NCI-H2081 (cell line): ENCODE measurements around the gene SPATA21.

Experiments
- DNase-seq, 2 experiments: peaks; one replicate each; lab custom pipeline; 2025; lab: John Stamatoyannopoulos, UW

Gene SPATA21

DNA sequence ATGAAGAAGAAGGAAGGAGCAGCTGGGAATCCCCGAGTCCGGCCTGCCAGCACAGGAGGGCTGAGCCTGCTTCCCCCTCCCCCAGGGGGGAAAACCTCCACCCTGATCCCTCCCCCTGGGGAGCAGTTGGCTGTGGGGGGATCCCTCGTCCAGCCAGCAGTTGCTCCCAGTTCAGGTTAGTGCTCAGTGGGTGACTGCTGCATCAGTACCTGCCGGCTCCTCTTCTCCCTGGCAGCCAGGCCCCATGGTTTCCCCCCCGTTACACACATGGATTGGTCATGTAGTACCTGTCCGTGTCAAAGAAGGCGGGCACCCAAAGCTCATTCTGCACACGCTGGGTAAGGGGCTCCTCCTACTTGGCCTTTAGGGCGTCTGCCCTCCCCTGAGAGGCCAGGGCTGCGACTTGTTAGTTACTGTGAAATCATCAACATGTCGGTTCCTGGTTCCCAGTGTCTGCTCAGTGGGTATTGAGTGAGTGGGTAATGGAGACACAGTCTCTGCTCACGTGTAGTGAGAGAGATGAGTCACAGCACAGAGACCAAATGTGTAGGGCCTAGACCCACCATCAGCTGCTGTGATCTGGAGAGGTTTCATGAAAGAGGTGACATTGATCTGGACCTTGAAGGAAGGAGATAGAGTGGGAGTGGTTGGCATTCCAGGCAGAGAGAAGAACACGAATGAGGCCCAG is 14.8 kb upstream of the SPATA21 start:
- DNase-seq: no peak

- DNase-seq: no peak
Observed at GRCh38 chr1:16450863-16451481, 13.7 kb upstream of the SPATA21 start.

GRCh38 chr1:16449666-16450065 is 12.4 kb upstream of the SPATA21 start:
- DNase-seq: no peak

- DNase-seq: no peak
Observed at GRCh38 chr1:16449065-16449464, 11.8 kb upstream of the SPATA21 start.

DNA sequence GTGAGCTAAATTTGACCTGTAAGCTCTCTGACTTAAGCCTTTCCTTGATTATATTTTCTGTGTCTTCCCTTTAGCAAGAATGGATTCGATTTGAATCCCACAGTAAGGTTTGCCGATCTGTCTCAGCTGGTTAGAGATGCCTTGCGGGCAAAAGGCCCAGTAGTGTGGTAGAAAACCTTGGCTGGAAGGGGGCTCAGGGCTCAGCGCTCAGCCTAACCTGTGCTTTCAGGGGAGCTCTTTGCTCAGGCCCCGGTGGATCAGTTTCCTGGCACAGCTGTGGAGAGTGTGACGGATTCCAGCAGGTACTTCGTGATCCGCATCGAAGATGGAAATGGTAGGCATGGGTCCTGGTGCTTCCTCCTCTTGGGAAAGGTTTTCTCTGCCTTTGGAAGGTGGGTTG is 10.4 kb upstream of the SPATA21 start:
- DNase-seq: no peak

DNA sequence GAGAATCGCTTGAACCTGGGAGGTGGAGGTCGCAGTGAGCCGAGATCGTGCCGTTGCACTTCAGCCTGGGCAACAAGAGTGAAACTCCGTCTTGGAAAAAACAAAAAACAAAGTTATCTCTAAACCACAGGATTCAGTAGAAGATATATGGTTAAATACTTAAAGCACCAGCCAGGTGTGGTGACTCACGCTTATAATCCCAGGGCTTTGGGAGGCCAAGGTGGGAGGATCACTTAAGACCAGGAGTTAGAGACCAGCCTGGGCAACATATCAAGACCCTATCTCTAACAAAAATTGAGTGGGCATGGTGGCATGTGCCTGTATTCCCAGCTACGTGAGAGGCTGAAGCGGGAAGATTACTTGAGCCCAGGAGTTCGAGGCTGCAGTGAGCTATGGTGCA is 8.9 kb upstream of the SPATA21 start:
- no peak for DNase-seq

DNA sequence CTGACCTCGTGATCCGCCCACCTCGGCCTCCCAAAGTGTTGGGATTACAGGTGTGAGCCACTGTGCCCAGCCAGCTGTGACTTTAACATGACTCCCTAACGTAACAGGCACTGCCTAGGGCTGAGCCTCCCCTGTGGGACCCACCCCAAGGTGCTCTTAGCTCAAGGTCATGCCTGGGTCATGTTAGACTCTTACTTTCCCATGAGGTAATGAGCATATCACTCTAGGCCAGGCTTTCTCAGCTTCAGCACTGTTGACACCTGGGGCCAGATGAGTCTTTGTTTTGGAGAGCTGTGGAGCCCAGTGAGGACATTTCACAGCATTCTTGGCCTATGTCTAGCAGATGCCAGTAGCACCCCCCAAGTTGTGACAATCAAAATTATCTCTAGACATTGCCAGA is 7.8 kb upstream of the SPATA21 start:
- DNase-seq: no peak

DNA sequence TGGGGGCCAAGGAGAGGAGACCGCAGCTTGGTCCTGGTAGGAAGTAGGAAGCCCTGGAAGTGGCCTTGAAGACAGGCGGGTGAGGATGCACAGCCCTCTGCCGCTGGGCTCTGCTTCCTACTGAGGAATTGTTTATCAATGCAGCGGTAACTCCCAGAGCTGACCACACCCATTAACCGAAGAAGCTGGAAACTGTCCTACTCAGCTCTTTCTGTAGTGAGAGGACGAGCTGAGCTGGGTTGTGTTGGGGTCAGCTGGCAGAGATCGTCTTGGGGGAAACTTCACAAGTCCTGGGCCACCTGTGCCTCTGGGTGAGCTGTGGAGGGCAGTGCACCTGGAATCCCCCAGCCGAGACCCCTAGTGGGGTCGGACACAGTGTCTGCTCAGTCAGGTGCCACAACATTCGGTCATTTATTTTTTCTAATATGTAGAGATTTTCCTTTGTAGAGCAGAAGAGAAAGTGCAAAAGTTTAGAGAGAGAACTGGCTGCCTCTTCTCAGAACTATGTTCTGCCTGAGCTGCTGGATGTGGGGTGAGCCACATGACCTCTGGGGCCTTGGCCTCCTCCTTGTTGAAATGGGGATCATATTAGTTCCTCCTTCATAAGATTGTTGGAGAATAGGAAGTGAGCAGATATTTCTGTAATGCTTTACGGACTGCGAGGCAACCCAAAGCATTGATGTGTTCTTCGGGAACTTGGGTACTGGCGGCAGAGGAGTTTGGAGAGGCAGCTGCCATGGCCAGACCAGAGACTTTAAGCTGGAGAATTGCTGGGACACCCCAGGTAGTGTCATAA is 6.9 kb upstream of the SPATA21 start:
- DNase-seq: no peak

GRCh38 chr1:16442941-16443340 is 5.7 kb upstream of the SPATA21 start:
- no peak for DNase-seq

GRCh38 chr1:16442265-16442664 is 5.0 kb upstream of the SPATA21 start:
- no peak for DNase-seq

DNA sequence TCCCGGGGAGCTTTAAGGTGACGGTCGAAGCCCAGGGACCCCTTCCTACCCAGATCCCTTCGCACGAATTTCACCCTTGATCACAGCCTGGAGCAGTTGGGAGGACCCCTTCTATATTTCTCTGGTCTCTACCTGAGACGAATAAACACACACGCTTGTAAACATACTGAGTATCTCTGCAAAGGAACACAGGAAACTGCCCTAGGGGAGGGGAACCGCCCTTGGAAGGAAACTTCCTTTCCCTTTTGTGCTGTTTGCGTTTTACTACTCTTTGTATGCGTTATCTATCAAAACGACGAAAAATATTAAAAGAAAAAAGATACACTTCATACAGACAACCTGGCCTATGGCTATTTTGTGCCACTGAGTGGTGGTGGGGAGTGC is 4.0 kb upstream of the SPATA21 start:
- no peak for DNase-seq

GRCh38 chr1:16440470-16441281 is 3.5 kb upstream of the SPATA21 start, which contains the start of gene NECAP2:
Gene NECAP2 (plus strand): TSS chr1:16440724. CDS start chr1:16440762, 38 bp downstream.
- DNase-seq: peak; percentile 92 to 95

GRCh38 chr1:16440131-16440469 is 2.9 kb upstream of the SPATA21 start:
- no peak for DNase-seq

- DNase-seq: no peak
Observed at GRCh38 chr1:16438924-16439323, 1.7 kb upstream of the SPATA21 start.

DNA sequence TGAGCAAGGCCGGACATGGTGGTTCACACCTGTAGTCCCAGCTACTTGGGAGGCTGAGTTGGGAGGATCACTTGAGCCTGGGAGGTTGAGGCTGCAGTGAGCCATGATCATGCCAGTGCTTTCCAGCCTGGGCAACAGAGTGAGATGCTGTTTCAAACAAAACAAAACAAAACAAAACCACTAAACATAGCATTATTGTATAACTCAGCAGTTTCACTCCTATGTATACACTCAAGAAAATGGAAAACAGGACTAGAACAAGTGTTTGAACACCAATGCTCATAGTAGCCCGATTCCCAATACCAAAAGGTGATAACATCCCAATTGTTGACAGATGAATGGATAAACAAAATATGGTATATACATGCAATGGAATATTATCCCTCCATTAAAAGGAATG is 1.3 kb upstream of the SPATA21 start:
- DNase-seq: no peak

DNA sequence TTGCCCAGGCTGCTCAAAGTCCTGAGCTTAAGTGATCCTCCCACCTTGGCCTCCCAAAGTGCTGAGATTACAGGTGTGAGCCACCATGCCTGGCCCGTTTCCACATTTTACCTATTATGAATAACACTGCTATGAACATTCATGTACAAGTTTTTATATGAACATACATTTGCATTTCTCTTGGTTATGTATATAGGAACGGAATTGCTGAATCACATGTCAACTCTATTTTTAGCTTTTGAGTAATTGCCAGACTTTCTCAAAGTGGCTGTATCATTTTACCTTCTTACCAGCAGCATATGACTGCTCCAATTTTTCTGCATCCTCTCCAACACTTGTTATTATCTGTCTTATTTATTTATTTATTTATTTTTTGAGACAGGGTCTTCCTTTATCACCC is 2.7 kb downstream of the SPATA21 start:
- no peak for DNase-seq

DNA sequence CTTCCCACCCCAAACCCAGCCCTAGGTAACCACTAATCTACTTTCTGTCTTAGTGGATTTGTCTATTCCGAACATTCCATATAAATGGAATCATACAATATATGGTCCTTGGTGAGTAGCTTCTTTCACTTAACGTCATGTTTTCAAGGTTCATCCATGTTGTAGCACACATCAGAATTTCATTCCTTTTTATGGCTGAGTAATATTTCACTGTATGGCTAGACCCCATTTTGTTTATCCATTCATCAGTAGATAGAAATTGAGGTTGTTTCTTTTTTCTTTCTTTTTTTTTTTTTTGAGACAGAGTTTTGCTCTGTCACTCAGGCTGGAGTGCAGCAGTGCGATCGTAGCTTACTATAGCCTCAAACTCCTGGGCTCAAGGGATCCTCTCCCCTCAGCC is 3.2 kb downstream of the SPATA21 start:
- DNase-seq: no peak

GRCh38 chr1:16433030-16433429 is 4.2 kb downstream of the SPATA21 start:
- DNase-seq: no peak

GRCh38 chr1:16430606-16431005 is 6.6 kb downstream of the SPATA21 start:
- peak in 1 of 2 experiments; percentile 27 for DNase-seq

GRCh38 chr1:16425125-16426025 is 11.8 kb downstream of the SPATA21 start:
- DNase-seq: no peak

DNA sequence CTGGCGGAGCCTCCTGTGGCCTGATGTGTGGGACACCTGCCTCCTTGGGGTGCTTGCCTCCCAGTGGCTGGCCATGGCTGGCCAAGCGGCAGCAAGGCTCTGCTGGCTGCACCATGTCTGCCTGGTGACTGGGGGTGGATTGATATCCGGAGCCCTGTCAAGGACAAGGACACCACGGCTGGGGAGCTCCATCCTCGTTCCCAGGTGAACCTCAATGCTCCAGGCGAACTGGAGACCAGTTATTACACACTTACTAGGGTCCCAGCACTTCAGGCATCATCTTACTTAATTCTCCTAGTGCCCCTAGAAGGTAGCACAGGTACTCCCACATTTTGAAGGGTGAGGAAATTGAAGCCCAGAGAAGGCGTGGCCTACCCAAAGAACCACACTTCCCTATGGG is 15.2 kb downstream of the SPATA21 start:
- no peak for DNase-seq
